B cell (primary cell): ENCODE data around the gene DENND1A.

Experiments
- CTCF ChIP-seq: fragments of 200-600 bp; IDR thresholded peaks from one replicate; pipeline ENCODE4 v1.8.0; 2022; ENCODE audit warnings: antibody characterized with exemption, mild to moderate bottlenecking
- EZH2 ChIP-seq: IDR thresholded peaks from 2 replicates; pipeline ENCODE4 v1.6.1; 2012; ENCODE audit warnings: borderline replicate concordance, low read depth, mild to moderate bottlenecking, moderate library complexity, low read length; ENCODE audit not compliant: insufficient read depth, poor library complexity, severe bottlenecking

DNA sequence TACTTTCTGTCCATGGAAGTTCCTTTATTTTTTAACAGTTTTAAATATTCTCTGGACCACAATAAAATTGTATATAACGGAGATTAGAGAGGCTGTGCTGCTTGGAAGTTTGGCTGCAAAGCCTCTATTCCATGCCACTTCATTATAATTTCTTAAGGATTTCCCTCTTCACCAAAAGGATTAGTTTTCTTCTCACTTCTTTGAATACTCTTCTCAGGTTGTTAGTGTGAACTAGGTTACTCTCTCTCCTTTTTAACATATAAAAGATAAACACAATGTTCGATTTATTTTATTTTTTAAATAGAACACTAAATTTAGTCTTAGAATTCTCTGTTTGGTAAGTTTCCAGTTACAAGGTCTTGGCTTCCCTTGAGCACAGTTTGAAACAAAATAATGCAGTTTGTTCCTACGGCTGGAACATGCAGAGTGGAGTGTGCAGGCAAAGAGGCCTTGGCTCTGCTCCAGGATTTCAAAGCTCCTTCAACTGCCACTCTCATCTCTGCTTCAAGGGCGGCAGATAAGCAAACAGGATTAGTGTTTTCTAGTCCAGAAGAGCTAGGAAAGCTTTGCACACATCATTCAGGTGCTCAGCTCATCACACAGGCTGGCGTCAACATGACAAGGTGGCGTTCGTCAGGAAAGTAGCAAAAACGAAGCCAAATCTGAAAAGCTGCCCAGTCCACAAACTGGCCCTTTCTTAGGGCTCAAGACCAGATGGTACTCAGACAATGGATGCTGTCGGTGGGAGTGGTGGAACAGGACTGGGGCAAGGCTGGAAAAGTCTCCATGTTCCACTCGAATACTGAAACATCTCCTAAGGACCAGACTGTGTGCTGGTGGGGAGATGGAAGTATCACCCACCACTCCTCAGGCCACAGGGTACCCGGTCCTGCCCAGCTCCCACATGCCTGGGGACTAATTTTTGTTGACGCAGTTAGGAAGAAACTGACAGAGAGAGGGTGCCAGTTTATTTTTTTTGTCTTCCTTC, 287.3 kb downstream of the DENND1A start:
- TF ChIP-seq EZH2: no peak
- TF ChIP-seq CTCF: no peak
